ENCODE measurements around the gene LRP8. TPM values are rescaled to one million over a fixed set of nuclear protein-coding genes. Genes with fewer than 3 reads are reported as not detected.

The LRP8 gene
- total RNA-seq, 4 donors from 2014 or later: 0.36 to 4.2 (median 1.4) TPM

GRCh38 chr1:53341521-53341895, 13.6 kb upstream of the LRP8 start:
- Histone ChIP-seq H3K27ac (no peak overlapping the region), H3K9me3 (no peaks in the 10 kb centered on the region), H3K27me3 (peaks cover 0 to 17% (median 0%) of the 10 kb centered on the region in 3 donors), H3K4me1 (no peaks in the 10 kb centered on the region), H3K36me3 (no peaks in the 10 kb centered on the region), H3K4me3 (no peak overlapping the region)
- TF ChIP-seq POLR2A (IDR thresholded peaks at IDR 0.05) (no peak), CTCF (IDR thresholded peaks at IDR 0.05 in 4 of 5, conservative IDR thresholded peaks at IDR 0.05 in 1 of 5) (no peak)
- DNase-seq (no peak), ATAC-seq (no peak)
- intact Hi-C loops (cut with DNase I; ENCODE audit: low total_unique reads): no loop called here
- in situ Hi-C loops (cut with MboI; ENCODE audit: low sequenced_read_pairs in 4 of 4): no loop called here

GRCh38 chr1:53340660-53341520, 13.0 kb upstream of the LRP8 start:
- no peak overlapping the region for H3K27ac ChIP-seq
- DNase-seq: no peak

GRCh38 chr1:53339736-53340635, 12.1 kb upstream of the LRP8 start:
- Histone ChIP-seq H3K36me3 (no peaks in the 10 kb centered on the region), H3K27ac (no peak overlapping the region), H3K4me1 (no peaks in the 10 kb centered on the region), H3K27me3 (peaks cover 0 to 20% (median 0%) of the 10 kb centered on the region in 3 donors), H3K4me3 (no peak overlapping the region), H3K9me3 (no peaks in the 10 kb centered on the region)
- TF ChIP-seq POLR2A (IDR thresholded peaks at IDR 0.05): no peak
- TF ChIP-seq CTCF (IDR thresholded peaks at IDR 0.05 in 4 of 5, conservative IDR thresholded peaks at IDR 0.05 in 1 of 5): no peak
- in situ Hi-C loops (cut with MboI; ENCODE audit: low sequenced_read_pairs in 4 of 4) (no loop called here), intact Hi-C loops (cut with DNase I; ENCODE audit: low total_unique reads) (no loop called here)
- no peak for ATAC-seq
- DNase-seq: no peak

More at GRCh38 chr1:53340660-53341520, 13.0 kb upstream of the LRP8 start:
- H3K9me3 ChIP-seq: no peaks in the 10 kb centered on the region
- H3K4me3 ChIP-seq: no peak overlapping the region
- no peak for ATAC-seq
- H3K4me1 ChIP-seq: no peaks in the 10 kb centered on the region
- in situ Hi-C loops (cut with MboI; ENCODE audit: low sequenced_read_pairs in 4 of 4): no loop called here
- TF ChIP-seq POLR2A (IDR thresholded peaks at IDR 0.05) (no peak), CTCF (IDR thresholded peaks at IDR 0.05 in 4 of 5, conservative IDR thresholded peaks at IDR 0.05 in 1 of 5) (no peak)
- no peaks in the 10 kb centered on the region for H3K36me3 ChIP-seq
- intact Hi-C loops (cut with DNase I; ENCODE audit: low total_unique reads): no loop called here
- H3K27me3 ChIP-seq: peaks cover 0 to 20% (median 0%) of the 10 kb centered on the region in 3 donors

GRCh38 chr1:53338423-53338822, 10.6 kb upstream of the LRP8 start:
- in situ Hi-C loops (cut with MboI; ENCODE audit: low sequenced_read_pairs in 4 of 4): no loop called here
- Histone ChIP-seq H3K27me3 (peaks cover 0 to 20% (median 0%) of the 10 kb centered on the region in 3 donors), H3K4me3 (no peak overlapping the region), H3K27ac (no peak overlapping the region), H3K4me1 (no peaks in the 10 kb centered on the region), H3K36me3 (no peaks in the 10 kb centered on the region), H3K9me3 (no peaks in the 10 kb centered on the region)
- ATAC-seq (no peak), DNase-seq (no peak)
- TF ChIP-seq CTCF (IDR thresholded peaks at IDR 0.05 in 4 of 5, conservative IDR thresholded peaks at IDR 0.05 in 1 of 5): no peak
- TF ChIP-seq POLR2A (IDR thresholded peaks at IDR 0.05): no peak
- intact Hi-C loops (cut with DNase I; ENCODE audit: low total_unique reads): no loop called here
